HEK293T (cell line): ENCODE data around the gene GXYLT1.
A peak's percentile ranks its signal among the peaks of the same experiment; 100 is the strongest.

Source experiments
- CTCF ChIA-PET: fragments of 350-600 bp; formaldehyde crosslinking; extraction: SDS; loops from one replicate; lab custom pipeline; 2021; ENCODE audit warnings: antibody characterized with exemption, inconsistent platforms; lab: Yijun Ruan, JAX
- POLR2A ChIA-PET: fragments of 350-600 bp; formaldehyde crosslinking; extraction: SDS; loops from one replicate; lab custom pipeline; 2020; ENCODE audit warnings: antibody characterized with exemption, inconsistent platforms; lab: Yijun Ruan, JAX
- DNase-seq: peaks from one replicate; pipeline ENCODE4 v3.0.0; 2012; ENCODE audit warnings: mixed read lengths; ENCODE audit errors: extremely low spot score
- ARNT ChIP-seq: fragments of 450-650 bp; IDR thresholded peaks from 2 replicates; pipeline ENCODE4 v1.6.1; 2017; ENCODE audit warnings: mild to moderate bottlenecking
- BHLHE40 ChIP-seq: fragments of 450-650 bp; IDR thresholded peaks from 2 replicates; pipeline ENCODE4 v1.6.1; 2016; ENCODE audit warnings: mild to moderate bottlenecking, moderate library complexity, borderline replicate concordance
- CTBP1 ChIP-seq: fragments of 450-650 bp; IDR thresholded peaks from 2 replicates; pipeline ENCODE4 v1.6.1; 2016; ENCODE audit warnings: borderline replicate concordance
- ELF4 ChIP-seq: fragments of 450-650 bp; IDR thresholded peaks from 2 replicates; pipeline ENCODE4 v1.6.1; 2017; ENCODE audit warnings: antibody characterized with exemption
- FOXA1 ChIP-seq: fragments of 450-650 bp; IDR thresholded peaks from 2 replicates; pipeline ENCODE4 v1.6.1; 2016; ENCODE audit warnings: mild to moderate bottlenecking
- FOXK2 ChIP-seq: fragments of 450-650 bp; IDR thresholded peaks from 2 replicates; pipeline ENCODE4 v1.6.1; 2016; ENCODE audit warnings: mild to moderate bottlenecking
- FOXM1 ChIP-seq: fragments of 450-650 bp; IDR thresholded peaks from 2 replicates; pipeline ENCODE4 v1.6.1; 2017; ENCODE audit warnings: mild to moderate bottlenecking, borderline replicate concordance
- HDGF ChIP-seq: fragments of 450-650 bp; IDR thresholded peaks from 2 replicates; pipeline ENCODE4 v1.6.1; 2017; ENCODE audit warnings: antibody characterized with exemption, borderline replicate concordance
- L3MBTL2 ChIP-seq: fragments of 450-650 bp; conservative IDR thresholded peaks from 2 replicates; pipeline ENCODE4 v1.6.1; 2016; ENCODE audit warnings: mild to moderate bottlenecking
- LEF1 ChIP-seq: fragments of 450-650 bp; IDR thresholded peaks from 2 replicates; pipeline ENCODE4 v1.6.1; 2017; ENCODE audit warnings: mild to moderate bottlenecking, borderline replicate concordance
- NFRKB ChIP-seq: fragments of 450-650 bp; IDR thresholded peaks from 2 replicates; pipeline ENCODE4 v1.6.1; 2016; ENCODE audit warnings: mild to moderate bottlenecking, moderate library complexity
- SP1 ChIP-seq: fragments of 450-650 bp; IDR thresholded peaks from 2 replicates; pipeline ENCODE4 v1.6.1; 2017
- SUZ12 ChIP-seq: fragments of 450-650 bp; IDR thresholded peaks from 2 replicates; pipeline ENCODE4 v1.6.1; 2016; ENCODE audit warnings: mild to moderate bottlenecking
- TARDBP ChIP-seq: fragments of 450-650 bp; IDR thresholded peaks from 2 replicates; pipeline ENCODE4 v1.6.1; 2016
- ZNF384 ChIP-seq: fragments of 450-650 bp; IDR thresholded peaks from 2 replicates; pipeline ENCODE4 v1.6.1; 2016
- TF ChIP-seq, protein P1 (sequence below): fragments of 450-650 bp; IDR thresholded peaks from 2 replicates; pipeline ENCODE4 v1.6.1; 2016

The GXYLT1 gene

DNA sequence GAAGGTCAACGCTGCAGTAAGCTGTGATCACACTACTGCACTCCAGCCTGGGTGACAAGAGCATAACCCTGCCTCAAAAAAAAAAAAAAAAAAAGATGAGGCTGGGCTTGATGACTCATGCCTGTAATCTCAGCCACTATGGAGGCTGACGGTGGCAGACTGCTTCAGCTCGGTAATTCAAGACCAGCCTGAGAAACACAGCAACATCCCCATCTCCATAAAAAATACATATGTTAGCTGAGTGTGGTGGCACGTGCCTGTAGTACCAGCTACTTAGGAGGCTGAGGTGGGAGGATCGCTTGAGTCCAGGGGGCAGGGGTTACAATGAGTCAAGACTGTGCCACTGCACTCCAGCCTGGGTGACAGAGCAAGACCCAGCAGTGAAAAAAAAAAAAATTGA is 50.4 kb downstream of the GXYLT1 start:
- ChIA-PET CTCF (interaction anchor here (0.6 to 1.0 kb wide), 2 partner anchors 10 to 675 kb away, joined by 4 to 5 read pairs; no protein-coding TSS in a partner anchor), POLR2A (no interaction called here)
- TF ChIP-seq ZNF384 (peak; percentile 89), NFRKB (no peak), FOXM1 (no peak)
- DNase-seq = no peak

DNA sequence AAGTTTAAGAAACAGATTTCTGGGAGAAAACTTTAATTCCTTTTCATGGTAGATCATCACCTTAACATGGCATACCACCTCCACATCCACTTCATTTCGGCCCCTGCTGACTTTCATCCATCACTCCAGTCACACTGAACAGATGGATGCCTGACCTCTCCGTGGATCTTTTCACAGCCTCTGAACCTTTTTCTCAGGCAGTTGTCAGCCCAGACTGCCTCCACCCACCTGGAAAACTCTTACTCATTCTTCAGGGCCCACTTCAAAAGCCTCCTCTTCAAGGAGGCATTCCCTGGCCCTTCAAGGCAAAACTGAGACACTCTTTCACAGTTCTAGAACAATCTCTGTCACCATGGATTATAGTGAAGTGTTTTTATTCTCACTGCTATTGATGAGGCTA is 52.9 kb downstream of the GXYLT1 start:
- no peak for DNase-seq
- TF ChIP-seq, protein P1, sequence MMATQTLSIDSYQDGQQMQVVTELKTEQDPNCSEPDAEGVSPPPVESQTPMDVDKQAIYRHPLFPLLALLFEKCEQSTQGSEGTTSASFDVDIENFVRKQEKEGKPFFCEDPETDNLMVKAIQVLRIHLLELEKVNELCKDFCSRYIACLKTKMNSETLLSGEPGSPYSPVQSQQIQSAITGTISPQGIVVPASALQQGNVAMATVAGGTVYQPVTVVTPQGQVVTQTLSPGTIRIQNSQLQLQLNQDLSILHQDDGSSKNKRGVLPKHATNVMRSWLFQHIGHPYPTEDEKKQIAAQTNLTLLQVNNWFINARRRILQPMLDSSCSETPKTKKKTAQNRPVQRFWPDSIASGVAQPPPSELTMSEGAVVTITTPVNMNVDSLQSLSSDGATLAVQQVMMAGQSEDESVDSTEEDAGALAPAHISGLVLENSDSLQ = no peak
- TF ChIP-seq FOXA1 = no peak
- no peak for TF ChIP-seq SP1
- TF ChIP-seq NFRKB = no peak
- no peak for TF ChIP-seq FOXM1
- TF ChIP-seq ELF4 = no peak
- TF ChIP-seq LEF1 = no peak
- TF ChIP-seq BHLHE40 = no peak
- no peak for TF ChIP-seq SUZ12
- ChIA-PET CTCF (no interaction called here), POLR2A (no interaction called here)

DNA sequence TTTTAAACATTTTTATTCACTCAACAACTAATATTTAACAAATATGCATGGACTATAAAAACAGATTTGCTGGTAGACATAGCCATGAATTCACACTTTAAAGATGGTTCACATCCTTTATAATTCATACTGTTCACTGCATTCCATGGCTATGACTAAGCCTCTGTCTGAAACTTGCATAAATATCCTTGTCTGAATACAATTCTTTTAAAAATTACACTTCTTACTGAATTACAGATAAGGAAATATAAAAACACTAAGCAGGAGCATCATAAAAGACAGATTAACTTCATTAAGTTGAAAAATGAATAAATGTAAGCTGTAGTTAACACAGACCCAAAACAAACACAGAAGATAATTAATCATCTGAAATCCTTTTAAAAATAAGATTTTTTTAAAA is 53.8 kb downstream of the GXYLT1 start:
- ChIA-PET CTCF (no interaction called here), POLR2A (no interaction called here)
- DNase-seq = no peak
- no peak for TF ChIP-seq LEF1
- TF ChIP-seq FOXM1 = no peak
- no peak for TF ChIP-seq TARDBP
- no peak for TF ChIP-seq NFRKB
- no peak for TF ChIP-seq BHLHE40
- no peak for TF ChIP-seq L3MBTL2

DNA sequence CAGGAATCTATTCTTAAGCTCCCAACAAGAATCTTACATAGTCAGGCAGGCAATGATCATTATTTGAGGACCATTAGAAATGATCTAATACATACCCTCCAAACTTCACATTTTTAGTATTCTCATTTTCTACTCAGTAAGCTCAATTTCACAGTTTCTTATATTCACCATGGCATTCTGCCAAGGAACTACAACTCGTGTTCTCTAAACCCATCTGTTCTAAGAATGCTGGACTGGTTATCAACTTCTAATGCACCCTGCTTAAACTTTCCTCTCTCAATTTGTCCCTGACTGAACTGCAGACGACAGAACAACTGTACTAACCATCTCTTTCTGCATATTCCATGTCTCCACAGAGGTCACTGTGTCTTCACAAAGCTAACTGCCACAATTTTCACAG is 58.6 kb downstream of the GXYLT1 start:
- no peak for DNase-seq
- POLR2A ChIA-PET = no interaction called here
- CTCF ChIA-PET = no interaction called here
- TF ChIP-seq FOXK2 (no peak), SP1 (no peak), L3MBTL2 (no peak), FOXM1 (no peak), TARDBP (no peak), LEF1 (no peak), BHLHE40 (no peak), ELF4 (no peak), ARNT (no peak), CTBP1 (no peak), SUZ12 (no peak), ZNF384 (no peak), FOXA1 (no peak), NFRKB (no peak)
- TF ChIP-seq, protein P1 = no peak

DNA sequence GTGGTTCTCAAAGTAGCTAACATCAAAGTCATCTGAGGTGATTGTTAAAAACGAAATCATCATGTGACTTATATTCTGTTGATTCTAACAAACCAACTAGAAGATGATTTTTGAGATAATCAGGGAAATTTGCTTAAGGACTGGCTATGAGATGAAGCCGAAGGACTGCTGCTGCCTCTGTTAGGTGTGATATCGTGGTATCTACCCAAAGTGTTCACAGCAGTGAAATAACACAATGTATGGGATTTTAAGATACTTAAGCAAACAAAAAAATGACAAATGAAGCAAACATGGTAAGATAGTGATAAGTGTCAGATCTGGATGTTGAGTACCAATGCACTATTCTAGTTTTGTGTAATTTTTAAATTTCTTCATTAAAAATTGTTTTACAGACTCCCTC is 59.1 kb downstream of the GXYLT1 start:
- DNase-seq = no peak
- ChIA-PET POLR2A (no interaction called here), CTCF (no interaction called here)
- TF ChIP-seq SUZ12 (no peak), TARDBP (no peak), FOXK2 (no peak), SP1 (no peak), FOXM1 (no peak), ELF4 (no peak), BHLHE40 (no peak), FOXA1 (no peak), LEF1 (no peak)
- TF ChIP-seq, protein P1 = no peak

DNA sequence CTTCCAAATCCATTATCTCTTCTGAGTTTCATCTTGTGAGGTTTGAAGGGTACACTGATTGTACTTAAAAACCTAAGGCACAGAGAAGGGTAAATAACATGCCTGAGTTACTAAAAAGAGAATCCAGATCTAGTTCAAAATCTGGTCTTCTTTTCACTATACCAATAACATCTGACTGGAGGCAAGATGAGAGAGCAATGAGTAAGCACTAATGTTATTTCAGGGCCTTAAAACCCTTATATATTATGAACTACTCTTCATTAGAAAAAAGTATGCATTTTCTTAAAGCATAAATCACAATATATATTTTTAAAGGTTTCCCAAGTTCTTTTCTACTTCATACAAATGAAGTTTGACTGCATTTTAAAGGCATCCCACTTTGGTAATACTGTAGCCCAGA is 60.2 kb downstream of the GXYLT1 start:
- POLR2A ChIA-PET = no interaction called here
- CTCF ChIA-PET = no interaction called here
- TF ChIP-seq TARDBP = no peak
- no peak for TF ChIP-seq CTBP1
- no peak for TF ChIP-seq LEF1
- no peak for TF ChIP-seq L3MBTL2
- no peak for TF ChIP-seq FOXA1
- no peak for TF ChIP-seq BHLHE40
- TF ChIP-seq HDGF = no peak
- TF ChIP-seq SUZ12 = no peak
- TF ChIP-seq, protein P1 = no peak
- TF ChIP-seq SP1 = no peak
- no peak for TF ChIP-seq ELF4
- no peak for TF ChIP-seq FOXK2
- DNase-seq = no peak
